ENCODE measurements around the gene AUP1. TPM values are rescaled to one million over a fixed set of nuclear protein-coding genes. Genes with fewer than 3 reads are reported as not detected.

The AUP1 gene
- total and polyA plus RNA-seq, 2 of the 8 experiments (the other 6 are each of a cell fraction or from before 2014, with no cell fraction given) = 83.4 to 121 TPM

DNA sequence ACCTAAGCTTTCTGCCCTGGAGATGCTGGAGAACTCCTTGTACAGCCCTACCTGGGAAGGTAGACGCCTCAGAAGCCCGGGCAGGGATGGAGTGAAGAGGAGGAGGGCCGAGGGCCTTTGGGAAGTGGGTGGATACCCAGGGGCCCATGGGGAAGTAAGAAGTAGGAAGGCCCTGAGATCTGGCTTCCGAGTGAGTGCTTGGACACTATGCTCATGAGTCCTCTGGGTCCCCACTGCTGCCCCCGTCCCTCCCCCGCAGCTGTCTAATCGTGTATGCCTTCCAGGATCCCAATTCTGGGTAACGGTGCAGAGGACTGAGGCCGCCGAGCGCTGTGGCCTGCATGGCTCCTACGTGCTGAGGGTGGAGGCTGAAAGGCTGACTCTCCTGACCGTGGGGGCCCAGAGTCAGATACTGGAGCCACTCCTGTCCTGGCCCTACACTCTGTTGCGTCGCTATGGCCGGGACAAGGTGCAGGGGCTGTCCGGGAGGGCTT, 26.2 kb upstream of the AUP1 start:
- Histone ChIP-seq H2BK15ac (ENCODE audit: low read length) (no peak overlapping the region), H3K56ac (replicated peaks; ENCODE audit: insufficient read length, low read depth, low read length) (no peak overlapping the region), H2AFZ (ENCODE audit: low read length) (no peak overlapping the region), H3K23me2 (ENCODE audit: low read depth, low read length) (peaks cover 18% of the 10 kb centered on the region), H3K14ac (ENCODE audit: insufficient read length) (no peak overlapping the region), H3K4me3 (ENCODE audit: extremely low read depth in 1 of 4, insufficient read depth in 2 of 4, low read depth in 3 of 4, low read length in 4 of 4) (peak overlapping the region; percentile 83 to 94 (median 90)), H4K20me1 (replicated peaks in 1 of 2; ENCODE audit: control insufficient read depth in 1 of 2, insufficient read depth in 2 of 2, low read length in 2 of 2) (peaks cover 2 to 4% of the 10 kb centered on the region in 2 experiments), H2BK120ac (replicated peaks; ENCODE audit: low read depth, low read length) (no peak overlapping the region), H3K27ac (ENCODE audit: low read depth, low read length) (no peak overlapping the region), H3K4me2 (ENCODE audit: insufficient read depth in 1 of 2, low read depth in 2 of 2, low read length in 2 of 2) (peak overlapping the region; percentile 93 to 94), H3K9me3 (ENCODE audit: insufficient read depth in 2 of 2, low read depth in 1 of 2, low read length in 1 of 2) (no peaks in the 10 kb centered on the region), H3K9ac (replicated peaks in 1 of 4; ENCODE audit: extremely low read depth in 1 of 4, low read depth in 3 of 4, low read length in 3 of 4) (peak overlapping the region in 1 of 4 experiments; percentile 20; a peak in 2 of 7 replicates), H3K27me3 (replicated peaks in 1 of 4; ENCODE audit: control insufficient read depth in 3 of 4, extremely low read depth in 1 of 4, insufficient read depth in 3 of 4, low read length in 3 of 4) (peaks cover 0 to 46% (median 27%) of the 10 kb centered on the region in 4 experiments; a peak in 6 of 7 replicates), H3K79me1 (ENCODE audit: low read depth, low read length) (no peaks in the 10 kb centered on the region; the same call in 1 of the 2 replicates), H2BK12ac (ENCODE audit: low read depth, low read length) (no peak overlapping the region; the same call in 1 of the 2 replicates), H2AK5ac (ENCODE audit: low read depth, low read length) (no peak overlapping the region), H3K79me2 (ENCODE audit: control insufficient read depth in 1 of 2, insufficient read depth in 2 of 2, low read length in 2 of 2) (no peaks in the 10 kb centered on the region), H2BK20ac (ENCODE audit: low read length) (no peak overlapping the region), H3K23ac (ENCODE audit: insufficient read length) (no peak overlapping the region), H3K18ac (ENCODE audit: extremely low read depth, low read length) (0 out of 2 replicates have a peak overlapping the region, but pooled peaks have one; percentile 25), H4K5ac (ENCODE audit: insufficient read length, low read depth, low read length) (no peak overlapping the region), H3K36me3 (ENCODE audit: control insufficient read depth in 2 of 4, insufficient read depth in 4 of 4, low read length in 3 of 4) (peaks cover 0 to 3% (median 0%) of the 10 kb centered on the region in 4 experiments; a peak in 1 of 8 replicates), H3K4me1 (replicated peaks in 1 of 4; ENCODE audit: control insufficient read depth in 3 of 4, insufficient read depth in 4 of 4, low read length in 3 of 4) (peaks cover 0 to 14% (median 8%) of the 10 kb centered on the region in 4 experiments; a peak in 6 of 7 replicates), H3K4ac (replicated peaks; ENCODE audit: insufficient read length, low read depth, low read length) (no peak overlapping the region), H4K91ac (replicated peaks; ENCODE audit: insufficient read length, low read length) (no peak overlapping the region), H4K8ac (ENCODE audit: extremely low read depth, insufficient read depth, low read length) (no peak overlapping the region; the same call in 1 of the 2 replicates), H2BK5ac (ENCODE audit: low read depth, low read length) (no peak overlapping the region)
- DNase-seq (ENCODE audit: low read depth in 1 of 2, low spot score in 2 of 2) (no peak), FAIRE-seq (no peak)
- WGBS, 2 experiments (ENCODE audit: extremely low coverage in 1 of 2, insufficient coverage in 1 of 2, insufficient read length in 1 of 2, insufficient replicate concordance in 2 of 2, low coverage in 1 of 2, low lambda C conversion rate in 2 of 2, missing lambda C conversion rate in 1 of 2) = 66% methylated on average over 17 of the region's 17 CpGs; no CpG with 5 or more reads in 1 of the 2 experiments
- ChIA-PET CTCF (ENCODE audit: partially characterized antibody) (interaction anchor here (0.5 to 7.5 kb wide), 5 partner anchors 8 to 704 kb away, joined by 3 to 56 read pairs (median 4); partner anchors contain the start of genes CCDC142 and TTC31), POLR2A (ENCODE audit: partially characterized antibody) (interaction anchor here (0.6 to 2.6 kb wide), 11 partner anchors 9 to 72 kb away, joined by 3 to 16 read pairs (median 3); partner anchors contain the start of genes AUP1, CCDC142, HTRA2 and TTC31)
- TF ChIP-seq BRCA1 (IDR thresholded peaks at IDR 0.05; ENCODE audit: low read depth, low read length) = no peak
- no peak for TF ChIP-seq CBX5 (IDR thresholded peaks at IDR 0.05; ENCODE audit: low read depth, low read length)
- TF ChIP-seq SUZ12 (IDR thresholded peaks at IDR 0.05; ENCODE audit: low read length) = 0 out of 2 replicates have a peak, but pooled peaks have one; percentile 23
- TF ChIP-seq JUN (IDR thresholded peaks at IDR 0.05; ENCODE audit: low read depth, low read length) = no peak
- no peak for TF ChIP-seq ATF3 (IDR thresholded peaks at IDR 0.05; ENCODE audit: insufficient read depth, low read depth, low read length)
